Stimulated activated CD8-positive, alpha-beta memory T cell treated with anti-CD3 and anti-CD28 coated beads, Interleukin-4, amount 100 ng/mL, for 24 hours (primary cell): Measurements from ENCODE around the gene TRIM23.

Experiments used
- DNase-seq: peaks from one replicate; pipeline ENCODE4 v3.0.0-alpha.2; 2020; ENCODE audit warnings: low read depth

The TRIM23 gene

GRCh38 chr5:65563777-65564176 is 60.4 kb downstream of the TRIM23 start:
- no peak for DNase-seq

GRCh38 chr5:65562731-65563701 is 61.1 kb downstream of the TRIM23 start, which contains the start of the genes CENPK and PPWD1:
Gene CENPK (minus strand): TSS chr5:65563168. CDS start chr5:65554907, 8,261 bp downstream.
Gene PPWD1 (plus strand): TSS chr5:65563296. CDS start chr5:65563311, 15 bp downstream.
- DNase-seq, result peak; percentile 92

- DNase-seq, result no peak
Measured at GRCh38 chr5:65556718-65557117, 67.4 kb downstream of the TRIM23 start.

GRCh38 chr5:65556181-65556580 is 68.0 kb downstream of the TRIM23 start:
- no peak for DNase-seq

- DNase-seq, result no peak
Measured at GRCh38 chr5:65555287-65555686, 68.8 kb downstream of the TRIM23 start.

GRCh38 chr5:65553941-65554340 is 70.2 kb downstream of the TRIM23 start:
- DNase-seq, result no peak

- no peak for DNase-seq
Measured at GRCh38 chr5:65548281-65548680, 75.9 kb downstream of the TRIM23 start.

- no peak for DNase-seq
Measured at GRCh38 chr5:65546141-65546540, 78.0 kb downstream of the TRIM23 start.

GRCh38 chr5:65544473-65544872 is 79.7 kb downstream of the TRIM23 start:
- no peak for DNase-seq

GRCh38 chr5:65539827-65540226 is 84.3 kb downstream of the TRIM23 start:
- no peak for DNase-seq
